ENCODE measurements around the gene MESP1. TPM values are rescaled to one million over a fixed set of nuclear protein-coding genes. Genes with fewer than 3 reads are reported as not detected.
A peak's percentile ranks its signal among the peaks of the same experiment; 100 is the strongest.

Gene MESP1
- total and polyA plus RNA-seq, 2 of the 4 experiments (the other 2 are of a cell fraction), result under 0.01 to 0.10 TPM

- Histone ChIP-seq H3K36me3 (ENCODE audit: control insufficient read depth, insufficient read depth, low read length) (no peaks in the 10 kb centered on the region), H3K9ac (ENCODE audit: low read depth, low read length) (no peak overlapping the region), H3K56ac (ENCODE audit: extremely low read depth, insufficient read depth, low read length) (no peak overlapping the region), H3K9me3 (ENCODE audit: control insufficient read depth, insufficient read depth, low read length) (no peaks in the 10 kb centered on the region), H2BK20ac (ENCODE audit: low read depth, low read length) (no peak overlapping the region), H2AFZ (replicated peaks; ENCODE audit: low read length, poor library complexity) (peak overlapping the region; percentile 73), H3K4me3 (ENCODE audit: insufficient read depth, low read depth, low read length) (no peak overlapping the region), H4K5ac (ENCODE audit: low read depth, low read length) (no peak overlapping the region), H3K4me1 (ENCODE audit: control insufficient read depth, insufficient read depth, low read length) (peaks cover 14% of the 10 kb centered on the region), H2AK9ac (replicated peaks; ENCODE audit: low read depth, low read length, poor library complexity) (peak overlapping the region; percentile 75), H3K79me1 (ENCODE audit: low read depth in 1 of 2, low read length in 2 of 2) (no peaks in the 10 kb centered on the region), H4K20me1 (ENCODE audit: insufficient read depth, low read length) (no peaks in the 10 kb centered on the region), H3K18ac (ENCODE audit: low read depth, low read length) (no peak overlapping the region), H3K23ac (ENCODE audit: low read depth, low read length) (no peak overlapping the region), H3K4ac (ENCODE audit: low read depth, low read length) (no peak overlapping the region), H3K14ac (replicated peaks; ENCODE audit: low read depth, low read length) (no peak overlapping the region), H2BK15ac (ENCODE audit: low read depth, low read length) (no peak overlapping the region), H3K9me1 (ENCODE audit: insufficient read depth, low read length) (no peaks in the 10 kb centered on the region), H2BK5ac (ENCODE audit: low read depth, low read length, poor library complexity, severe bottlenecking) (no peak overlapping the region), H2BK120ac (ENCODE audit: low read depth, low read length) (no peak overlapping the region), H3K27me3 (ENCODE audit: control insufficient read depth, insufficient read depth, low read length) (no peaks in the 10 kb centered on the region), H4K8ac (ENCODE audit: low read depth in 2 of 2, low read length in 2 of 2) (no peak overlapping the region), H4K91ac (ENCODE audit: insufficient read depth, low read depth, low read length) (no peak overlapping the region), H2AK5ac (ENCODE audit: low read depth, low read length) (no peak overlapping the region), H3K27ac (ENCODE audit: insufficient read depth, low read length) (no peak overlapping the region), H3K4me2 (ENCODE audit: low read depth, low read length) (no peak overlapping the region)
- in situ Hi-C loops (cut with MboI; ENCODE audit: low sequenced_read_pairs) (no loop called here), dilution Hi-C loops (cut with HindIII; ENCODE audit: low sequenced_read_pairs, unreplicated experiment) (loop anchor here (25.0 kb wide), 1 partner anchor 94 kb away; no protein-coding TSS in a partner anchor), intact Hi-C loops (cut with micrococcal nuclease) (no loop called here)
- ChIA-PET POLR2A (ENCODE audit: unreplicated experiment) (no interaction called here), CTCF (no interaction called here)
- WGBS, 2 experiments (ENCODE audit: extremely low coverage in 2 of 2, insufficient read length in 1 of 2), result 48% methylated on average over 5 of the region's 7 CpGs; no CpG with 5 or more reads in 1 of the 2 experiments
- ATAC-seq (ENCODE audit: low read depth) (peak; percentile 22; the same call in 1 of the 2 replicates), DNase-seq (peak; percentile 60)
- TF ChIP-seq BHLHE40 (IDR thresholded peaks at IDR 0.05; ENCODE audit: low read depth, low read length), result peak; percentile 83
- no peak for TF ChIP-seq MAZ (IDR thresholded peaks at IDR 0.05; ENCODE audit: borderline replicate concordance, low read depth, low read length)
- no TSS peak for BruUV-seq (replicated peaks)
Measured at GRCh38 chr15:89768071-89768500, 17.0 kb upstream of the MESP1 start.
